Stimulated activated CD8-positive, alpha-beta memory T cell treated with anti-CD3 and anti-CD28 coated beads, Interleukin-15, amount 100 ng/mL, for 1 hour (primary cell): Measurements from ENCODE around the gene IL17RE.

Source experiments
- DNase-seq: peaks from one replicate; pipeline ENCODE4 v3.0.0-alpha.2; 2020; ENCODE audit warnings: low read depth

Gene IL17RE

GRCh38 chr3:9955611-9956352 is 53.1 kb downstream of the IL17RE start:
- DNase-seq: no peak

- no peak for DNase-seq
Measured at GRCh38 chr3:9957214-9957613, 54.6 kb downstream of the IL17RE start.

- DNase-seq: no peak
Measured at GRCh38 chr3:9965200-9965875, 62.7 kb downstream of the IL17RE start.
